HCT116 (cell line): Measurements from ENCODE around the gene MBLAC1.
A peak's percentile ranks its signal among the peaks of the same experiment; 100 is the strongest.

Experiments
- CTCF ChIP-seq, 3 experiments: fragments of 200-600 bp in 1 of 3; sonication (generic) in 1 of 3; IDR thresholded peaks in 2 of 3; conservative IDR thresholded peaks in 1 of 3; 2 replicates each; pipeline ENCODE4 v1.5.1; 2012 to 2017; ENCODE audit warnings: low read depth in 2 of 3, low read length in 2 of 3, antibody characterized with exemption in 1 of 3, borderline replicate concordance in 1 of 3, control low read depth in 1 of 3, mild to moderate bottlenecking in 1 of 3, mixed read lengths in 1 of 3, mixed run types in 1 of 3, moderate library complexity in 1 of 3; ENCODE audit not compliant: insufficient read depth in 1 of 3
- EZH2 ChIP-seq: fragments of 200-600 bp; sonication (generic); IDR thresholded peaks from 2 replicates; pipeline ENCODE4 v1.6.1; 2017; ENCODE audit warnings: antibody characterized with exemption, mixed run types
- EZH2phosphoT487 ChIP-seq: fragments of 200-600 bp; IDR thresholded peaks from 2 replicates; pipeline ENCODE4 v1.6.1; 2018; ENCODE audit warnings: antibody characterized with exemption, borderline replicate concordance
- JUND ChIP-seq: IDR thresholded peaks from 2 replicates; pipeline ENCODE4 v1.6.1; 2012
- POLR2AphosphoS5 ChIP-seq: IDR thresholded peaks from 2 replicates; pipeline ENCODE4 v1.6.1; 2011; ENCODE audit warnings: mild to moderate bottlenecking, low read depth, low read length, moderate library complexity
- SP1 ChIP-seq: IDR thresholded peaks from 2 replicates; pipeline ENCODE4 v1.6.1; 2012; ENCODE audit warnings: low read depth
- TF ChIP-seq, protein P1 (sequence below): IDR thresholded peaks from 2 replicates; pipeline ENCODE4 v1.6.1; 2012

- TF ChIP-seq CTCF (IDR thresholded peaks at IDR 0.05 in 2 of 3, conservative IDR thresholded peaks at IDR 0.05 in 1 of 3; ENCODE audit: borderline replicate concordance in 1 of 3, insufficient read depth in 1 of 3, low read depth in 2 of 3, low read length in 2 of 3) = peak in 2 of 3 experiments; percentile 17 to 27; a peak in 3 of 6 replicates
- TF ChIP-seq, protein P1, sequence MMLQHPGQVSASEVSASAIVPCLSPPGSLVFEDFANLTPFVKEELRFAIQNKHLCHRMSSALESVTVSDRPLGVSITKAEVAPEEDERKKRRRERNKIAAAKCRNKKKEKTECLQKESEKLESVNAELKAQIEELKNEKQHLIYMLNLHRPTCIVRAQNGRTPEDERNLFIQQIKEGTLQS = no peak
- TF ChIP-seq JUND = no peak
- no peak for TF ChIP-seq EZH2
- TF ChIP-seq POLR2AphosphoS5 = no peak
- no peak for TF ChIP-seq EZH2phosphoT487
- no peak for TF ChIP-seq SP1
These were observed 30.8 kb downstream of the MBLAC1 start for GRCh38 chr7:100157334-100158228.
